Measurements from ENCODE around the gene PAX7.

The PAX7 gene

GRCh38 chr1:18637962-18638834 lies 7.6 kb downstream of the PAX7 start:
- TF ChIP-seq CTCF (IDR thresholded peaks at IDR 0.05): no peak
- no peaks in the 10 kb centered on the region for H3K9me3 ChIP-seq
- no peak overlapping the region for H3K4me3 ChIP-seq (ENCODE audit: low read depth in 1 of 2, low read length in 1 of 2)

GRCh38 chr1:18638835-18639364 lies 8.3 kb downstream of the PAX7 start:
- Histone ChIP-seq H3K27ac (no peak overlapping the region), H3K9me3 (no peaks in the 10 kb centered on the region), H3K27me3 (peaks cover 100% of the 10 kb centered on the region), H3K4me3 (ENCODE audit: low read depth in 1 of 2, low read length in 1 of 2) (no peak overlapping the region), H3K4me1 (ENCODE audit: control insufficient read depth in 1 of 2, insufficient read depth in 1 of 2, low read depth in 1 of 2, low read length in 1 of 2) (no peaks in the 10 kb centered on the region), H3K36me3 (no peaks in the 10 kb centered on the region)
- no peak for TF ChIP-seq CTCF (IDR thresholded peaks at IDR 0.05)

More at GRCh38 chr1:18637962-18638834, 7.6 kb downstream of the PAX7 start:
- H3K36me3 ChIP-seq: no peaks in the 10 kb centered on the region
- peaks cover 100% of the 10 kb centered on the region for H3K27me3 ChIP-seq
- no peak overlapping the region for H3K27ac ChIP-seq
- no peaks in the 10 kb centered on the region for H3K4me1 ChIP-seq (ENCODE audit: control insufficient read depth in 1 of 2, insufficient read depth in 1 of 2, low read depth in 1 of 2, low read length in 1 of 2)

- H3K4me3 ChIP-seq (ENCODE audit: low read depth in 1 of 2, low read length in 1 of 2): no peak overlapping the region
- no peaks in the 10 kb centered on the region for H3K9me3 ChIP-seq
- H3K27me3 ChIP-seq: peaks cover 100% of the 10 kb centered on the region
- H3K4me1 ChIP-seq (ENCODE audit: control insufficient read depth in 1 of 2, insufficient read depth in 1 of 2, low read depth in 1 of 2, low read length in 1 of 2): no peaks in the 10 kb centered on the region
- H3K36me3 ChIP-seq: no peaks in the 10 kb centered on the region
- H3K27ac ChIP-seq: no peak overlapping the region
- no peak for TF ChIP-seq CTCF (IDR thresholded peaks at IDR 0.05)
Observed at GRCh38 chr1:18639368-18640055, 8.9 kb downstream of the PAX7 start.

- no peaks in the 10 kb centered on the region for H3K36me3 ChIP-seq
- H3K27me3 ChIP-seq: peaks cover 100% of the 10 kb centered on the region
- no peaks in the 10 kb centered on the region for H3K4me1 ChIP-seq (ENCODE audit: control insufficient read depth in 1 of 2, insufficient read depth in 1 of 2, low read depth in 1 of 2, low read length in 1 of 2)
- no peaks in the 10 kb centered on the region for H3K9me3 ChIP-seq
- no peak overlapping the region for H3K27ac ChIP-seq
- no peak for TF ChIP-seq CTCF (IDR thresholded peaks at IDR 0.05)
- H3K4me3 ChIP-seq (ENCODE audit: low read depth in 1 of 2, low read length in 1 of 2): no peak overlapping the region
Observed at GRCh38 chr1:18640228-18641004, 9.8 kb downstream of the PAX7 start.
